ENCODE results near the gene PRKACB.
"Not testable (repeated sequence)": the region's sequence is repeated elsewhere in the genome, so short reads cannot be mapped to it uniquely, and the experiment has no call there.

Gene PRKACB

GRCh38 chr1:84143796-84144565 is at the start of gene PRKACB:
TSS of gene PRKACB (plus strand) at chr1:84144271. CDS start at chr1:84144362, 91 bp downstream.
- DNase-seq (ENCODE audit: low read depth): peak; percentile 48
- TF ChIP-seq, protein P1, sequence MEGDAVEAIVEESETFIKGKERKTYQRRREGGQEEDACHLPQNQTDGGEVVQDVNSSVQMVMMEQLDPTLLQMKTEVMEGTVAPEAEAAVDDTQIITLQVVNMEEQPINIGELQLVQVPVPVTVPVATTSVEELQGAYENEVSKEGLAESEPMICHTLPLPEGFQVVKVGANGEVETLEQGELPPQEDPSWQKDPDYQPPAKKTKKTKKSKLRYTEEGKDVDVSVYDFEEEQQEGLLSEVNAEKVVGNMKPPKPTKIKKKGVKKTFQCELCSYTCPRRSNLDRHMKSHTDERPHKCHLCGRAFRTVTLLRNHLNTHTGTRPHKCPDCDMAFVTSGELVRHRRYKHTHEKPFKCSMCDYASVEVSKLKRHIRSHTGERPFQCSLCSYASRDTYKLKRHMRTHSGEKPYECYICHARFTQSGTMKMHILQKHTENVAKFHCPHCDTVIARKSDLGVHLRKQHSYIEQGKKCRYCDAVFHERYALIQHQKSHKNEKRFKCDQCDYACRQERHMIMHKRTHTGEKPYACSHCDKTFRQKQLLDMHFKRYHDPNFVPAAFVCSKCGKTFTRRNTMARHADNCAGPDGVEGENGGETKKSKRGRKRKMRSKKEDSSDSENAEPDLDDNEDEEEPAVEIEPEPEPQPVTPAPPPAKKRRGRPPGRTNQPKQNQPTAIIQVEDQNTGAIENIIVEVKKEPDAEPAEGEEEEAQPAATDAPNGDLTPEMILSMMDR (conservative IDR thresholded peaks at IDR 0.05; ENCODE audit: control insufficient read depth, insufficient read depth, low read depth, low read length): no peak
- no peak within 1 kb of the TSS for H3K4me3 ChIP-seq (ENCODE audit: control insufficient read depth, low read depth, low read length)

GRCh38 chr1:84095308-84095707 is 48.8 kb upstream of the PRKACB start:
- TF ChIP-seq, protein P1 (conservative IDR thresholded peaks at IDR 0.05; ENCODE audit: control insufficient read depth, insufficient read depth, low read depth, low read length): no peak
- DNase-seq (ENCODE audit: low read depth): no peak
- no peak overlapping the region for H3K4me3 ChIP-seq (ENCODE audit: control insufficient read depth, low read depth, low read length)

DNA sequence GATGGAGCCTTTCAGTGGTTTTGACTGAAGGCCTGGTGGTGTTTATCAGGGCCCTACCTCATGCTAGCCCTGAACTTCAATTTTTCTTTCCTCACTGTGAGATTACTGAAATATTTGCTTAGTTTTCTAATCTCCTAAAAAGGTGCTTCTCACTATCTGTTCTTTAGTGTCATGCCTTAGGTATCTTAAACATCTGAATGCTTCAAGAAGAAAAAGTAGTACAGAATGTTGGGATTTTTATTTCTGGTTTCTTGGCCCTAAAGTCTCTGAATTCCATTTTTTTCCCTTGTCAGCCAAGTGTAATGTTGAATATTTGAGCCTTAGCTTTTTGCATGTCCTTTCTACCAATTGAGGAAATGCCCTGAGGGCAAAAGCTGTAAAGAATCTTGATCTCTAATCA is 47.9 kb upstream of the PRKACB start:
- DNase-seq (ENCODE audit: low read depth): no peak
- H3K4me3 ChIP-seq (ENCODE audit: control insufficient read depth, low read depth, low read length): no peak overlapping the region
- TF ChIP-seq, protein P1 (conservative IDR thresholded peaks at IDR 0.05; ENCODE audit: control insufficient read depth, insufficient read depth, low read depth, low read length): no peak

GRCh38 chr1:84101204-84101603 is 42.9 kb upstream of the PRKACB start:
- no peak overlapping the region for H3K4me3 ChIP-seq (ENCODE audit: control insufficient read depth, low read depth, low read length)
- DNase-seq (ENCODE audit: low read depth): no peak
- TF ChIP-seq, protein P1 (conservative IDR thresholded peaks at IDR 0.05; ENCODE audit: control insufficient read depth, insufficient read depth, low read depth, low read length): no peak

GRCh38 chr1:84103197-84103992 is 40.7 kb upstream of the PRKACB start:
- TF ChIP-seq, protein P1 (conservative IDR thresholded peaks at IDR 0.05; ENCODE audit: control insufficient read depth, insufficient read depth, low read depth, low read length): no peak
- peak; percentile 92 for DNase-seq (ENCODE audit: low read depth)

DNA sequence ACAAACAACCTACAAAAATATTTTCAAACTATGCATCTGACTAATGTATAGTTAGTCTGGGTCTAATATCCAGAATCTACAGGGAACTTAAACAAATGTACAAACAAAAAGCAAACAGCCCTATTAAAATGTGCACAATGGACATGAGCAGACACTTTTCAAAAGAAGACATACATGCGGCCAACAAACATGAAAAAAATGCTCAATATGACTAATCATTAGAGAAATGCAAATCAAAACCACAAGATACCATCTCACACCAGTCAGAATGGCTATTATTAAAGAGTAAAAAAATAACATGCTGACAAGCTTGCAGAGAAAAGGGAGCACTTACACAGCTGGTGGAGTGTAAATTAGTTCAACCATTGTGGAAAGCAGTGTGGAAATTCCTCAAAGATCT is 36.5 kb upstream of the PRKACB start:
- not testable (repeated sequence) for H3K4me3 ChIP-seq (ENCODE audit: control insufficient read depth, low read depth, low read length)
- DNase-seq (ENCODE audit: low read depth): peak; percentile 79

More at GRCh38 chr1:84103197-84103992, 40.7 kb upstream of the PRKACB start:
- H3K4me3 ChIP-seq (ENCODE audit: control insufficient read depth, low read depth, low read length): no peak overlapping the region

DNA sequence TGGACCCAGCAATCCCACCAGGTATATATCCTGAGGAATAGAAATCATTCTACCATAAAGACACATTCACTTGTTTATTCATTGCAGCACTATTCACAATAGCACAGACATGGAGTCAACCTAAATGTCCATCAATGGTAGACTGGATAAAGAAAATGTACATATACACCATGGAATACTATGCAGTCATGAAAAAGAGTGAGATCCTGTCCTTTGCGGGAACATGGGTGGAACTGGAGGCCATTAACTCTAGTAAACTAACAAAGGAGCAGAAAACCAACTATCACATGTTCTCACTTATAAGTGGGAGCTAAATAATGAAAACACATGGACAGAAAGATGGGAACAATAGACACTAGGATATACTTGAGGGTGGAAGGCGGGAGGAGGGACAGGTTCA is 36.1 kb upstream of the PRKACB start:
- no peak overlapping the region for H3K4me3 ChIP-seq (ENCODE audit: control insufficient read depth, low read depth, low read length)
- no peak for DNase-seq (ENCODE audit: low read depth)
- TF ChIP-seq, protein P1 (conservative IDR thresholded peaks at IDR 0.05; ENCODE audit: control insufficient read depth, insufficient read depth, low read depth, low read length): no peak
